GM12875 (cell line): ENCODE data around the gene LRRC15.

Source experiments
- H3K4me3 ChIP-seq: one replicate; pipeline ENCODE4 v1.5.1; 2011; ENCODE audit warnings: low read depth, low read length, control low read depth
- TF ChIP-seq, protein P1 (sequence below): IDR thresholded peaks from 2 replicates; pipeline ENCODE4 v1.5.1; 2011; ENCODE audit warnings: low read depth, mild to moderate bottlenecking, control low read depth, inconsistent platforms, low read length, moderate library complexity, borderline replicate concordance; ENCODE audit not compliant: insufficient read depth

Gene LRRC15

DNA sequence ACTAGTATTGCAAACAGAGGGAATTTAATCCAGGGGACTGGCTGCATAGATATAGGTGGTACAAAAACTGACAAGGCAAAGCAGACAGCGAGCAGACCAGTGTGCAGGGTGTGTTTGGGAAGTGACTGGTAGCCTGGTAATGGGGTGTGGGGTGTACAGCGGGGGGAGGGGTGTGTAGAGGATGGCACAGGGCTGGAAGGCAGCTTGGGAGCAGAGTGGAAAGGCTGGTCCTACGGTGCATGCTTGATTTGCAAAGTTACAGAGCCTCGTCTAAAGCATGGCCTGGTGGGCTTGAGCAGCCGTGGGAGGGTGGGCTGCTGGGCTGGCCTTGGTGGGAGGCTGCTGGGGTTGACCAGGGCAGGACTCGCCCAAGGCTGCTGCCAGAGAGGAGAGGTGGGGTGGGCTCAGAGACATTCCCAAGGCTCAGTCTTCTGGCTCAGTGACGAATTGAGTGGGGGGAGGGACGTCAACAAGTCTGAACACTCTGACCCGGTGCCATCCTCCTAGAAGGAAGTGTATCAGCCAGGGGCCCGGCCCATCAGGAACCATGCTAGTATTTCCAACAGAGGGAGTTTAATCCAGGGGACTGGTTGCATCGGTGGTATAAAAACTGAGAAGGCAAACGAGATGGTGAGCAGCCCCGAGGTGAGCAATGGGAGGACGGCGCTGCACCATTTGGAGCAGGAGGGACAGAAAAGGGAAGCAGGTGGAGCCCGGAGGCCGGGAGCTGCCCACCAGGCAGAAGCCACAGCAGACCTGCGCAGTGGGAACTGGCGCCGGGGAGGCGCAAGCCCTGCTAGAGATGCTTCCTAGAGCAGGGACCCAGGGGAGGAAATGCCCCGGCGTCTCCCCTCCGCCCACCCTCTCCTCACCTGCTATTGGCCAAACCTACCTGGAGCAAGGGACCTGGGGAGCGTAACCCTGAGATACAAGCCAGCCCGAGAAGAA lies 47.6 kb downstream of the LRRC15 start:
- H3K4me3 ChIP-seq = no peak overlapping the region
- TF ChIP-seq, protein P1, sequence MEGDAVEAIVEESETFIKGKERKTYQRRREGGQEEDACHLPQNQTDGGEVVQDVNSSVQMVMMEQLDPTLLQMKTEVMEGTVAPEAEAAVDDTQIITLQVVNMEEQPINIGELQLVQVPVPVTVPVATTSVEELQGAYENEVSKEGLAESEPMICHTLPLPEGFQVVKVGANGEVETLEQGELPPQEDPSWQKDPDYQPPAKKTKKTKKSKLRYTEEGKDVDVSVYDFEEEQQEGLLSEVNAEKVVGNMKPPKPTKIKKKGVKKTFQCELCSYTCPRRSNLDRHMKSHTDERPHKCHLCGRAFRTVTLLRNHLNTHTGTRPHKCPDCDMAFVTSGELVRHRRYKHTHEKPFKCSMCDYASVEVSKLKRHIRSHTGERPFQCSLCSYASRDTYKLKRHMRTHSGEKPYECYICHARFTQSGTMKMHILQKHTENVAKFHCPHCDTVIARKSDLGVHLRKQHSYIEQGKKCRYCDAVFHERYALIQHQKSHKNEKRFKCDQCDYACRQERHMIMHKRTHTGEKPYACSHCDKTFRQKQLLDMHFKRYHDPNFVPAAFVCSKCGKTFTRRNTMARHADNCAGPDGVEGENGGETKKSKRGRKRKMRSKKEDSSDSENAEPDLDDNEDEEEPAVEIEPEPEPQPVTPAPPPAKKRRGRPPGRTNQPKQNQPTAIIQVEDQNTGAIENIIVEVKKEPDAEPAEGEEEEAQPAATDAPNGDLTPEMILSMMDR = no peak

DNA sequence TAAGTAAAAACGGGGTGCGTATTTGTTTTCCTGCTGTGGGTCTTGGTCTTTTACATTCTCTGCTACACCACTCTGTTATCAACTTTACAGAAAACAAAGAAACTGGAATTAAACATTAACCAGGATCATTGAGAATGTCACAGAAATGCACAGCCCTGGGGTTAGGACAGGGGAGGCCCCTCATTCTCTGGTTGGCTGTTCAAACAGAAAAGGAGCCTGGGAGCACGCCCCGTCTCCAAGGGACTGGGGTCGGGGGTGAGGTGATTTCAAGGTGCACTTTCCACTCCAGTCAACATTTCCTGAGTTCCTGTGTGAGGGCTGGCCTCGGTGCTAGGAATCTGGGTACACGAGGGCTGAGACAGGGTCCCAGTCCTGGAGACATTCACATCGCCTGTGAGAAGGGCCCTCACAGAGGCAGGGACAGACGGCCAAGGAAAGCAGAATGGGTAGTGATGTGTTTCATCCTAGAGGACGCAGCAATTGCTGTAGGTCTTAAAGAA lies 48.7 kb downstream of the LRRC15 start:
- TF ChIP-seq, protein P1 = no peak
- no peak overlapping the region for H3K4me3 ChIP-seq

DNA sequence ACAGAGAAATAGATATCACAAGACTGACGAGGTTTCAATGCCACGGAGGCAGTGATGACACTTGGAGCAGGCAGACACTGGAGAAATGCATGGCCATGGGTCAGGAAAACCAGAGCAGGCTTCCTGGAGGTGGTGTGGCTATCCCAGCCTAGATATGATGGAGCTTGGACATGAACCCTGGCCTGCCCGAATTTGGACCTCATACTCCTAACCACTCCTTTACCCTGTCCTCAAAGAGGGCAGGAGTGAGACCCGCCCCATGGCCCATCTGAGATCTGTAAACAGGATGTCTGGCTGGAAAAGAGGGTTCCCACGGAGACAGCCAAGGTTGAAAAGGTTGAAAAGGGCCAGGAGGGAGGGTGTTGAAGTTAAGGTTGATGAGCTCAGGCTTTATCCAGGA lies 49.4 kb downstream of the LRRC15 start:
- TF ChIP-seq, protein P1 = no peak
- H3K4me3 ChIP-seq = no peak overlapping the region

DNA sequence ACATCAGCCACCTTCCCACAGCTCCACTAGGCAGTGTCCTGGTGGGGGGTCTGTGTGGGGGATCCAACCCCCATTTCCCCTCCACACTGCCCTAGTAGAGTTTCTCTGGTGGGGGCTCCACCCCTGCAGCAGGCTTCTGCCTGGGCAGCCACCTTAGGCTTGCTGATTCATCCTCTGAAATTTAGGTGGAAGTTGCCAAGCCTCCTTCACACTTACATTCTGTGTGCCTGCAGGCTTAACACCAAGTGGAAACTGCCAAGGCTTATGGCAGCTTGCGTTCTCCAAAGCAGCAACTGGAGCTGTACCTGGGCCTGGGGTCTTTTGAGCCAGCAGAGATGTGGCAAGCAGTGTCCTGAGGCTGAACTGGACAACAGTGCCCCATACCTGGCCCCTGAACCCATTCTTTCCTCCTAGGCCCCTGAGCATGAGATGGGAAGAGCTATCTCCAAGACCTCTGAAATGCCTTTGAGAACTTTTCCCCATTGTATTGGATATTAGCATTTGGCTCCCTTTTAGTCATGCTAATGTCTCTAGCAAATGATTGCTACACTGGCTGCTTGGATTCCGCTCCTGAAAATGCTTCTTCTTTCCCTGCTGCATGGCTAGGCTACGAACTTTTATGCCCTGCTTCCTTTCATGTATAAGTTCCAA lies 50.9 kb downstream of the LRRC15 start:
- H3K4me3 ChIP-seq = no peak overlapping the region
- TF ChIP-seq, protein P1 = no peak

DNA sequence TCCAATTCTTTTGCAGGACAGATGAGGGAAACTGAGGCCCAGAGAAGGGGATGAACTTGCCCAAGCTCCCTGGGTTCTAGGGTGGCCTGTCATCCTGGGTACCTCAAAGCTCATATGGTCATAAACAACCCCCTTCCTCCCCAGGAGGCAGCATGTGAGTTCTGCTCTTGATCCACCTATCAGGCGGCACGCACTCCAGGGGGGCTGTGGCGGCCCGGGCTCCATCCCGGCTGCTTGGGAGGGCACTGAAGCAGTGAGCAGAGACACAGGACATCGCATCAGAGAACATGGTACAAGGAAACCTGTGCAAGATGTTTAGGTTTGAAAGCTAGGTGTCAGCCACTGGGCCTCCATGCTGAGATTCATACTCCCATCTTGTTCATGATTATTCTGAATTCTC lies 52.6 kb downstream of the LRRC15 start:
- no peak overlapping the region for H3K4me3 ChIP-seq
- TF ChIP-seq, protein P1 = no peak

DNA sequence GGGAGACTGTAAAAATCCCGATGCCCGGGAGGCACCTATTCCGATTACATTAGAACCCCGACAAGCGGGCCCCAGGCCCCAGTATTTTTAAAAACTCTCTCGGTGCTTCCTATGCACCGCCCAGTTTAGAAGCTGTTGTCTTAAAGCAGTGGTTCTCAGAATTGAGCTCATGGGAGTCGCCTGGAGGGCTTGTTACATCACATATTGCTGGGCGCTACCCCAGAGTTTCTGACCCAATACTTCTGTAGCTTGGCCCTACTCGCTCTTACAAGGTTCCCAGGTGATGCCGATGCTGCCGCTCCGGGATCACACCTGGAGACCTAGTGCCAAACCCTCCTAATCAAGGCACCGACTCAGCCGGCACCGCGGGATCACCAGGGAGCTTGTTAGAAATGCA lies 53.6 kb downstream of the LRRC15 start:
- H3K4me3 ChIP-seq = no peak overlapping the region
- TF ChIP-seq, protein P1 = no peak
